BJ (cell line): Measurements from ENCODE around the gene OBSCN. TPM values are rescaled to one million over a fixed set of nuclear protein-coding genes. Genes with fewer than 3 reads are reported as not detected.

Experiments
- CTCF ChIA-PET: fragments of 350-600 bp; formaldehyde crosslinking; extraction: SDS; loops from one replicate; lab custom pipeline; 2021; ENCODE audit warnings: antibody characterized with exemption, inconsistent platforms; lab: Yijun Ruan, JAX
- POLR2A ChIA-PET: fragments of 300-600 bp; sonication (Branson Sonifier 250); formaldehyde crosslinking; extraction: SDS; loops from one replicate; lab custom pipeline; 2021; ENCODE audit warnings: antibody characterized with exemption; lab: Charles Lee
- DNase-seq: peaks from one replicate; pipeline ENCODE4 v3.0.0-alpha.2; 2011; ENCODE audit warnings: low read depth
- H3K27me3 ChIP-seq: 2 replicates; pipeline ENCODE4 v1.6.0; 2011; ENCODE audit warnings: low read length; ENCODE audit not compliant: control insufficient read depth, insufficient read depth
- H3K36me3 ChIP-seq: 2 replicates; pipeline ENCODE4 v1.5.1; 2011; ENCODE audit warnings: low read length; ENCODE audit not compliant: control insufficient read depth, insufficient read depth
- H3K4me3 ChIP-seq: 2 replicates; pipeline ENCODE4 v1.5.1; 2011; ENCODE audit warnings: low read depth, mild to moderate bottlenecking, control low read depth, low read length
- polyA plus RNA-seq: library from polyadenylated mRNA; depleted of rRNA; stranded (reverse); fragments of >200 nt; gene quantifications from 2 replicates; pipeline ENCODE4 v1.2.3, GENCODE V29; 2011
- TF ChIP-seq, protein P1 (sequence below): IDR thresholded peaks from 2 replicates; pipeline ENCODE4 v1.5.1; 2011; ENCODE audit warnings: low read depth, mild to moderate bottlenecking, control low read depth, inconsistent platforms, low read length, moderate library complexity; ENCODE audit not compliant: insufficient read depth

Gene OBSCN
- polyA plus RNA-seq, 1 experiment = 2.9 TPM

DNA sequence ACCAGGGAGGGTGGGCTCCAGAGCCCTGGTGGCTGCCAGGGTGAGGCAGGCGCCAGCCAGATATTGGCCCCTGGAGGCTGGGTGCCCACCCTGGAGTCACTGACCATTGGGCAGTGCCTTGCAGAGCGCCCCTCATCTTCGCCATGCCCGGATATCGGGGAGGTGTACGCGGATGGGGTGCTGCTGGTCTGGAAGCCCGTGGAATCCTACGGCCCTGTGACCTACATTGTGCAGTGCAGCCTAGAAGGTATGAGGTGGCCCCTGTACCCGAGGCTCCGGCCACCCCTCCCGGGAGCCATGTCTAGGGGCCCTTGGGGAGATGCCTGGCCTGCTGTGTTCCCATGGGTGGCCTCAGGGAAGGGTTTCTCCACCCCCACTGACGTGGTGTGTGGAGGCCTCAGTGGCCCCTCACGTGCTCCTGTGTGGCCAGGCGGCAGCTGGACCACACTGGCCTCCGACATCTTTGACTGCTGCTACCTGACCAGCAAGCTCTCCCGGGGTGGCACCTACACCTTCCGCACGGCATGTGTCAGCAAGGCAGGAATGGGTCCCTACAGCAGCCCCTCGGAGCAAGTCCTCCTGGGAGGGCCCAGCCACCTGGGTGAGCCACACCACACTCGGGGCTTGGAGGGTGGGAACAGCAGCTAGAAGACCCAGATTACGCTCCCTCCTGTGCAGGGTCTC lies 167.9 kb downstream of the OBSCN start:
- H3K4me3 ChIP-seq = no peak overlapping the region
- CTCF ChIA-PET = no interaction called here
- POLR2A ChIA-PET = no interaction called here
- H3K36me3 ChIP-seq = no peaks in the 10 kb centered on the region
- TF ChIP-seq, protein P1, sequence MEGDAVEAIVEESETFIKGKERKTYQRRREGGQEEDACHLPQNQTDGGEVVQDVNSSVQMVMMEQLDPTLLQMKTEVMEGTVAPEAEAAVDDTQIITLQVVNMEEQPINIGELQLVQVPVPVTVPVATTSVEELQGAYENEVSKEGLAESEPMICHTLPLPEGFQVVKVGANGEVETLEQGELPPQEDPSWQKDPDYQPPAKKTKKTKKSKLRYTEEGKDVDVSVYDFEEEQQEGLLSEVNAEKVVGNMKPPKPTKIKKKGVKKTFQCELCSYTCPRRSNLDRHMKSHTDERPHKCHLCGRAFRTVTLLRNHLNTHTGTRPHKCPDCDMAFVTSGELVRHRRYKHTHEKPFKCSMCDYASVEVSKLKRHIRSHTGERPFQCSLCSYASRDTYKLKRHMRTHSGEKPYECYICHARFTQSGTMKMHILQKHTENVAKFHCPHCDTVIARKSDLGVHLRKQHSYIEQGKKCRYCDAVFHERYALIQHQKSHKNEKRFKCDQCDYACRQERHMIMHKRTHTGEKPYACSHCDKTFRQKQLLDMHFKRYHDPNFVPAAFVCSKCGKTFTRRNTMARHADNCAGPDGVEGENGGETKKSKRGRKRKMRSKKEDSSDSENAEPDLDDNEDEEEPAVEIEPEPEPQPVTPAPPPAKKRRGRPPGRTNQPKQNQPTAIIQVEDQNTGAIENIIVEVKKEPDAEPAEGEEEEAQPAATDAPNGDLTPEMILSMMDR = no peak
- DNase-seq = no peak
- no peaks in the 10 kb centered on the region for H3K27me3 ChIP-seq

DNA sequence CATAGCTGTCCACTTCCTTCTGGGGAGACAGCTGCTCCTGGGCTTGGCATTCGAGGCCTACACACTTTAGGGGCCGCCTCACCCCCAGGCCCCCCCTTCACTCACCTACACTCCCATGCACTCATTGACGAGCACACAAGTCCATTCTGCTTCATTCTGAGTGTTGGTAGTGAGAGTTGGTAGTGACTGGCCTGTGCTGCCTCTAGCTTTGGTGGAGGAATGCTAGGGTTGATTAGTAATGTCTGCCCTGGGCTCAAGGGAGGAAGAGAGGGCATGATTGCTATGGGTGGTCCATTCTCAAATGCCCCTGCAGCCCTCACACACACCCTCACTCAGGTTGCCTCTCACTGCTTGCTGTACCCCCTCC lies 168.4 kb downstream of the OBSCN start:
- TF ChIP-seq, protein P1 = no peak
- H3K27me3 ChIP-seq = no peaks in the 10 kb centered on the region
- H3K36me3 ChIP-seq = no peaks in the 10 kb centered on the region
- POLR2A ChIA-PET = no interaction called here
- no peak overlapping the region for H3K4me3 ChIP-seq
- no peak for DNase-seq
- CTCF ChIA-PET = interaction anchor here (1.4 kb wide), 1 partner anchor 17 kb away, joined by 4 read pairs; no protein-coding TSS in a partner anchor

DNA sequence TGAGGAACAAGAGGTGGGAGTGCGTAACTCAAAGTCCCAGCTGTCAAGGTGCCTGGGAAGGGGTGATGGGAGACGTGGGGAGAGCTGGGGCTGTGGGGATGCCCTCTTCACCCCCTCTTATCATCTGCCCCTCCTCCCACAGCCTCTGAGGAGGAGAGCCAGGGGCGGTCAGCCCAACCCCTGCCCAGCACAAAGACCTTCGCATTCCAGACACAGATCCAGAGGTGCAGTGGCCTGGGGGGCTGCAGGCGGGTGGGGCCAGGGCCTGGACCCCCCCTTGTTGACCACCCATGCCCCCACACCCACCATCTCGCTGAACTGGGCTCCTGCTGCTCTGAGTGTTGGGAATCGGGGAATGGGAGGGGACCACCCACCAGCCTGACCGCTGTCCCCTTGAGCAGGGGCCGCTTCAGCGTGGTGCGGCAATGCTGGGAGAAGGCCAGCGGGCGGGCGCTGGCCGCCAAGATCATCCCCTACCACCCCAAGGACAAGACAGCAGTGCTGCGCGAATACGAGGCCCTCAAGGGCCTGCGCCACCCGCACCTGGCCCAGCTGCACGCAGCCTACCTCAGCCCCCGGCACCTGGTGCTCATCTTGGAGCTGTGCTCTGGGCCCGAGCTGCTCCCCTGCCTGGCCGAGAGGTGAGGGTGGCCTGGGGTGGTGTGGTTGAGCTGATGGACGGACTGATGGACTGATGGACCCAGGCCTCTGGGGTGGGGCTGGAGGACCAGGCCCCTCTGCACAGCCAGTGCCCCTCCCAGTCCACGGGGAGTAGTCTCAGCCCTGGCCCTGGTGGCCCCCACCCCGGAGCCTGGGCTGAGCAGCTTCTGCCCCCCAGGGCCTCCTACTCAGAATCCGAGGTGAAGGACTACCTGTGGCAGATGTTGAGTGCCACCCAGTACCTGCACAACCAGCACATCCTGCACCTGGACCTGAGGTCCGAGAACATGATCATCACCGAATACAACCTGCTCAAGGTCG lies 169.1 kb downstream of the OBSCN start:
- TF ChIP-seq, protein P1 = no peak
- Histone ChIP-seq H3K27me3 (no peaks in the 10 kb centered on the region), H3K36me3 (no peaks in the 10 kb centered on the region), H3K4me3 (no peak overlapping the region)
- no peak for DNase-seq
- ChIA-PET POLR2A (no interaction called here), CTCF (interaction anchor here (1.4 to 1.8 kb wide), 2 partner anchors 13 to 16 kb away, joined by 4 to 7 read pairs; no protein-coding TSS in a partner anchor)

DNA sequence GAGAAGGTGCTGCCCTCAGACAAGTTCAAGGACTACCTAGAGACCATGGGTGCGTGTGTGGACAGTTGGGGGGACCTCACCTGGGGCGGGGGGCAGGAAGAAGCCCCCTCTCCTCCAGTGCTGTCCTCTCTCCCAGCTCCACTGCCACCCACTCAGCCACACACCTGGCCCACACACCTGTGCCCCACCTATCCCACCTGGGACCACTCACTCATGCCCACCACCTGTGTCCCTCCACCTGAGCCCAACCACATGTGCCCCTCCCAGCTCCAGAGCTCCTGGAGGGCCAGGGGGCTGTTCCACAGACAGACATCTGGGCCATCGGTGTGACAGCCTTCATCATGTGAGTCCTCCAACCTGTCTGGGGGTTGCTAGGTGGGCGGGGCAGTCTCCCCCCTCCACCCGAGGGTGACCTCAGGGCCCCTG lies 169.8 kb downstream of the OBSCN start:
- no peak for DNase-seq
- H3K27me3 ChIP-seq = no peaks in the 10 kb centered on the region
- ChIA-PET POLR2A (no interaction called here), CTCF (interaction anchor here (1.4 to 1.8 kb wide), 2 partner anchors 12 to 16 kb away, joined by 4 to 7 read pairs; no protein-coding TSS in a partner anchor)
- TF ChIP-seq, protein P1 = no peak
- no peaks in the 10 kb centered on the region for H3K36me3 ChIP-seq
- no peak overlapping the region for H3K4me3 ChIP-seq
